COR-L47 (cell line): Measurements from ENCODE around the gene WDR83.
"Not testable (repeated sequence)": the region's sequence is repeated elsewhere in the genome, so short reads cannot be mapped to it uniquely, and the experiment has no call there.

Experiments
- DNase-seq: peaks from one replicate; lab custom pipeline; 2025; lab: John Stamatoyannopoulos, UW

Gene WDR83

GRCh38 chr19:12685831-12686230 lies 19.2 kb downstream of the WDR83 start:
- DNase-seq = no peak

DNA sequence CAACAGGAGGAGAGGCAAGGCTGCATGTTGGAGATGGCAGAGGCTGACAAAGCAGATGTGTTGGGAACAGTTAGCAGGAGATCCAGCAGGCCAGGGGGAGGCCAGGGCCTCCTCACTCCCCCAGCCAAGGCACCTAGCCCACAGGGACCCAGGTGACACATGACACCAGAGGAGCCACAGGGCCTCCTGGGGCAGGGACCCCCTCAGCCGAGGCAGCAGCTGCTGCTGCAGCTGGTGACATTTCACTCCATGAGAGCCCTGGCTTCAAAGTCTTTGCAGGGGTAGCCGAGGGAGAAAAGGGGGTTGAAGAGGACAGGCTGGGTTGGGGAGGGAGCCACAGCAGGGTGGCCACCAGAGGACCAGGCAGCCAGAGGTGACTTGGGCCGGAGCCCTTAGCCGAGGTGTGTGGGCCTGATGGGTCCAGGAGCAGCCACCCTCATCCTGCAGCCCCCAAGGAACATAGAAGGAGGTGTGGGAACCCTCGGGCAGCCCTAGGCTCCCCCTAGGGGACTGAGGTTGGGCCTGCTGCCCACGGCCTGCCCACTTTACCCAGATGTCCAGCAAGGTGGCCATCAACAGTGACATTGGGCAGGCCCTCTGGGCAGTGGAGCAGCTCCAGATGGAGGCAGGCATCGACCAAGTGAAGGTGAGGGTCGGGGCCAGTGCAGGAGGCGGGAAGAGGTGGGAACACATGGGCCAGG lies 21.0 kb downstream of the WDR83 start, which contains the start of gene GNG14:
Gene GNG14, plus strand, starts transcription at position 503 of the 701 bp plus-strand sequence. Its CDS starts 51 bp downstream, at position 554.
- no peak for DNase-seq

GRCh38 chr19:12689012-12689411 lies 22.4 kb downstream of the WDR83 start:
- DNase-seq = no peak

DNA sequence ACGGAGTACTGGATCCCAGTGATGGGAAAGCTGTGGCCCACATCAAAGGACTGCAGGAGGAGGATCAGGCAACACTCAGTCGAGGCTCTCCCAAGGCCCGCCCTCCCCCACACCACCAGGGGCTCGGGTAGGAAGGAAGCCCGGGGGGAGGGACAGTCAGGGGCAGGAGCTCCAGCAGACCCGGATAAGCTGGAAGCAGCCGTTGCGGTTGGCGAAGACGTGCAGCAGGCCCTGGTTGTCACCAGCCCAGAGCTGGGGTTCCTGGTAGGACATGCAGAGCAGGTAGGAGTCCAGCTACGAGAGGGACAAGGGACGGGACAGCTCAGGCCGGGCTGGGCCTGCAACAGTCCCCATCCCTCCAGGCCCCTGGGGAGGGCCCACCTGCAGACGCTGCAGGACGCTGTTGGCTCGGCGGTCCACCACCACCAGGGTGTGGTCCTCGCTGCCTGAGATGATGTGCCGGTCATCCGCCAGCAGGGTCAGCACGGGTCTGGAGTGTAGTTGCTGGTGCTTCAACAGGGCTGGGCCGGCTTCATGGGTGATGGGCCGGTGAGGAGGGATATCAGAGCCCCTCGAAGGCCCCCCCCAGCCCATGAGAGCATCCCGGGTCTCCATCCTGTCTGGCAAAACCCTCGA lies 23.1 kb downstream of the WDR83 start:
- no peak for DNase-seq

DNA sequence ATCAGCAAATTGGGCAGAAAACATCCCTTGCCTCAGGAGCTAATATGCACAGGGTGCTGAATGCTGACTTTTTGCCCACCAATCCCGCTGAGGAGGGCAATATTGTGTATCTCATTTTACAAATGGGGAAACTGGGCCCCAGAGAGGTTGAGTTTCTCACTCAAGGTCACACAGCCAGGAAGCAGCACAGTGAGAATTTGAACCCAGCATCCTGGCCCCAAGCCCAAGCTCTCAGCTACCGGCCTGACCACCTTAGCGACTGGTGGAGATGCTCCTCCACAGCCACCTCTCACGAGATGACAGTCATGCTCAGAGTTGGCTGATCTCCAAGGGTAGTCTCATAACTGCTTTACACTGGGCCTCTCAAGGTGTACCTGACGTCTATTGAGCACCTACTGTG lies 26.4 kb downstream of the WDR83 start:
- no peak for DNase-seq

GRCh38 chr19:12694641-12695040 lies 28.0 kb downstream of the WDR83 start:
- no peak for DNase-seq

GRCh38 chr19:12695096-12695495 lies 28.5 kb downstream of the WDR83 start:
- no peak for DNase-seq

DNA sequence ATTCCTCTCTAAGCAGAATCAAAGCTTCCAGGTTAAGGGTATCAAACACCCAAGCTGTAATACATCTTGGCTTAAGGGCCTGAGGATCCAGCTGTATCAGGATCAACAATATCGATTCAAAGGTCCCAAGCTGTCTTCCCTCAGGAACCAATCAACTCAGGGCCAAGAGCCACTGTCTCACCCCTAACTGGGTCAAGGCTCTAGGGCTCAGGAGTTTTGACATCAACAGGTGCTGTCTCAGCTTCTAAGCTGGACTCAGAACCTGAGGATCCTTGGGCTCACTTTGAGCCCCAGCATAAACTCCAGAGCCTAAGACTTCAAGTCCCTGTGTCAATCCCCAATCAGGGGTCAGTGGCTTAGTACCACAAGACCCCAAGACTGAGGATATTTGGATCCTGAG lies 28.9 kb downstream of the WDR83 start:
- no peak for DNase-seq

DNA sequence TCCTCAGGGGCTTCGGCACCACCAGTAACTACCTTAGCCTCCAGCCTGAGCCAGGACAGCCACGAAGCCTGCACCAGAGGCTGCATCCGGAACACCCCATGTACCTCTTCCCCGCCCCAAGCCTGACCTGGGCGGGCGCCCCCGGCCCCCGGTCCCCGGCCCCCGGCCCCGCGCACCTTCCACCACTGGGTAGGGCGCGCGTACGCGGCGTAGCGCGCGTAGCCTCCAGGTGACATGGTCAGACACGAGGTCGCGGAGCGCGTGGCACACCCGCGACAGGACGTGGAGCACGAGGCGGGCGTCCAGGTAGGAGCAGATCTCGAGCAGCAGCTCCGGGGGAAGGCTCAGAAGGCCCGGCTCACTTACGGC lies 29.4 kb downstream of the WDR83 start:
- no peak for DNase-seq

DNA sequence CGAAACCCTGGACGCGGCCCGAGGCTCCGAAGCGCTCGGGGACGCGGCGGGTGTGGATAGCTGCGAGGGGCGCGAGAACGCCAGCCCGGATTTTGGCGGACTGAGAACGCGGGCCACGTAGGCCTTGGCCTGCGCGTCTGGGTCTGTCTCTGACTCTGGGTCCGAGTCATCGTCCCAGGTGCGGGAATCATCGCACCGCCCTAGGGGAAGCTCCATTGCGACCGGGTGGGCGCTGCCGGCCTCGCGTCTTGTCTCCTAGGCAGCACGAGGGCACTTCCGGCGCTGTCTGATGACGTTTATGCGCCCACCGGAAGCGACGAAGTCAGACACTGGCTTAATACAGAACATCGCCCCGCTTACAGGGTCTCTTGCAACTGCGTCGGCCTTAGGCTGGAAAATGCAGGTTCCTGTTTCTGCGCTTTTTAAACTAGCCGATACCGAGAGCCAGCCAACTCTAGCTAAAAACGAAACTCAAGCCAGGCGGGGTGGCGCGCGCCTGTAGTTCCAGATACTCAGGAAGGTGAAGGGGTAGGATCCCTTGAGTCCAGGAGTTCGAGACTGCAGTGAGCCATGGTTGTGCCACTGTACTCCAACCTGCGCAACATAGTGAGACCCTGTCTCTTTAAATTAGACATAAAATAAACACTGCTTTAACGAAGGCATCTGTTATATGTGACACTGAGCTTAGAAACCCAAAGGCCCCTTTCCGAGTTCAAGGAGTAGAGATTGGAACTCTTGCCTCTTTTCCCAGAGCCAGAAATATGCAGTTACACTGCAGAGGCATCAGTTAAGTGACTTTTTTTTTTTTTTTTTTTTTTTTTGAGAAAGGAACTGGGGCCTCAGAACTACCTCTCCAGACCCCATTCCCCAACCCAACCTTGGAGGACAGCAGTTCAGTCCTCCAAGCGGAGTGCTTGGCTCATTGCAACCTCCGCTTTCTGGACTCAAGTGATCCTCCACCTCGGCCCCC lies 30.0 kb downstream of the WDR83 start, which contains the start of gene FBXW9:
Gene FBXW9, minus strand, starts transcription at position 266 of the 970 bp plus-strand sequence. Its CDS starts 50 bp downstream, at position 216.
- DNase-seq = peak; percentile 92

DNA sequence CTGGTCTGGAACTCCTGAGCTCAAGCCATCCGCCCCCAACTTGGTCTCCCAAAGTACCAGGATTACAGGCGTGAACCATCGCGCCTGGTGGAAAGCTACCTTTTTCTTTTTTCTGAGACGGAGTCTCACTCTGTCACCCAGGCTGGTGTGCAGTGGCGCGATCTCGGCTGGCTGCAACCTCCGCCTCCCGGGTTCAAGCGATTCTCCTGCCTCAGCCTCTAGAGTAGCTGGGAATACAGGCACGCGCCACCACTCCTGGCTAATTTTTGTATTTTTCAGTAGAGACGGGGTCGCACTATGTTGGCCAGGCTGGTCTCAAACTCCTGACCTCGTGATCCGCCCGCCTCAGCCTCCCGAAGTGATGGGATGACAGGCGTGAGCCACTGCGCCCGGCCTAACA lies 30.8 kb downstream of the WDR83 start:
- DNase-seq = not testable (repeated sequence)

- no peak for DNase-seq
Measured at GRCh38 chr19:12698138-12698537, 31.5 kb downstream of the WDR83 start.

DNA sequence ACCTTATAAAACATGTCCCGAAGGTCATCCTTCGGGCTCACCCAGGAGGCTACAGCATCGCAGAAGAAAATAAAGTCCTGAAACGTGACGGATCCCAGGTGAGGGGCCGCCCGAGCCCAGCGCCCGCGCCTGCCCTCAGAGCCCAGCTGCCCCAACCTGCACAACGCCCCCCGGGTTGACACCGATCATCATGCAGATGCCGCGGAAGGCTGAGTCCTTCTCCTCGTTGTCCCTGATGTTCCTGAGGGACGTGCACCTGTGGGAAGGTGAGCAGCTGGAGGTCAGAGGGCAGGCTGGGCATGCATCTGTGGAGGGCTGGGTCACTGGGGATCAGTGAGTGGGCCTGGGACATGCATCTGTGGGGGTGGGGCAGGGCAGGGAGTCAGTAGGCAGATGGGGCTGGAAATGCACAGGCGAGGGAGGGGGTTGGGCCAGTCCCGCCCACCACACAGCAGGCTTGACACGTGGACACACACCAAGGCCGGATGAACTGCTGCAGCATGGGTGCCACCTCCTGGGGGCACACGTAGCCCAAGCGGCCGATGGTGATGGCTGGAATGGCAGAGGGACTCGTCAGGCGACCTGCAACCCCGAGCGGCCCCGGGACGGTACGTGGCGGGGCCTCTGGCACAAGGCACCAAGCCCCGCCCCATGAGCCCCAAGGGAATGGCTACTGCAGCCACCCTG lies 35.1 kb downstream of the WDR83 start:
- DNase-seq = no peak

DNA sequence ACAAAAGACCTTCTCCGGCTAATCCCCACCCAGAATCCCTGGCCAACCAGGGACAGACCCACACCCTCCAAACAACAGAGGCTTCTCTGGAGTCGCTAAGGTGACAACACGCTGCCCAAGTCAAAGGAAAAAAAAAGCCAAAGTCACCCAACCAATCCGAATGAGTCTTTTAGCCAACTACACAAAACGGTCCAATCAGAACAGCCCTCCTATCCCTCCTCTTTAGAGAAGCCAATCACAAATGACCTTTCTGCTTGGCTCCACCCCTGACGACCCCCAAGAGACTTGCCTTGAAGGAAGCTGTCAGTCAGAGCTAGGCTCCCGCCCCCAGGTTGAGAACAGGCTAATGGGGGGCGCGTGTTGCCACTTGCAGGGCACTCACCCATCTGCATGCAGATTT lies 36.4 kb downstream of the WDR83 start:
- DNase-seq = no peak

DNA sequence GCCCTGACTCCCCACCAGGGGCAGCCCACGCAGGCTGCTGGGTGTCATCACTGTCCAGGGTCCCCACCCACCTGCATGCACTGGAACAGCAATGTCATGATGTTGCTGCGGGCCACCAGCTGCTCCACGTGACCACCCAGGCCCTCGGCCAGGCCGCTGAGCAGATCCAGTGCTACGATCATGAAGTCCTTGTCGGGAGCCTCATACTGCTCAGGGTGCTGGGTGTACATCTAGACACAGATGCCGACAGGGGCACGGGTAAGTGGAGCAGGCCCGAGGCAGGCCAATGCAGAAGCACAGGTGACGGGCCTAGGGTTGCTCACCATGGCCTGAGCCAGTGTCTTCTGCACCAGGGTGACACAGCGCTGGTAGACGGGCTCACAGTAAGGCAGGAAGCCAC lies 38.6 kb downstream of the WDR83 start:
- no peak for DNase-seq

- DNase-seq = no peak
Measured at GRCh38 chr19:12705654-12706331, 39.2 kb downstream of the WDR83 start.

GRCh38 chr19:12706332-12706718 lies 39.7 kb downstream of the WDR83 start:
- no peak for DNase-seq

- DNase-seq = no peak
Measured at GRCh38 chr19:12708641-12709040, 42.0 kb downstream of the WDR83 start.

DNA sequence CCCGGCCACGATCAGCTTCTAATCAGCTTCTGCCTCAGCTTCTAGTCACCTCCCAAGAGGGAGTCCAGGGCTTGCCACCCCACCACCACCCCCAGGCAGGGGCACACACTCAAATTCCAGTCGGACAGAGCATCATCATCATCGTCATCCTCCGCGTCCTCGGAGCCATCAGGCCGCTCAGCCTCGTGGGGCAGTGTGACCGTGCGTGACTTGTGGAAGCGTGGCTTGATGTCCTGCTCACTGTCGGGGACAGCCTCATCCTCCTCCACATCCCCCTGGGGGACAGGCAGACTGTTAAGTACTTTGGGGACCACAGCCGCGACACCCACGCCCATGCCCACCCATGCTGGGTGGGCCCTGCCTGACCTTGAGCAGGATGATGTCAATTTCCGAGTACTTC lies 44.6 kb downstream of the WDR83 start:
- DNase-seq = no peak

DNA sequence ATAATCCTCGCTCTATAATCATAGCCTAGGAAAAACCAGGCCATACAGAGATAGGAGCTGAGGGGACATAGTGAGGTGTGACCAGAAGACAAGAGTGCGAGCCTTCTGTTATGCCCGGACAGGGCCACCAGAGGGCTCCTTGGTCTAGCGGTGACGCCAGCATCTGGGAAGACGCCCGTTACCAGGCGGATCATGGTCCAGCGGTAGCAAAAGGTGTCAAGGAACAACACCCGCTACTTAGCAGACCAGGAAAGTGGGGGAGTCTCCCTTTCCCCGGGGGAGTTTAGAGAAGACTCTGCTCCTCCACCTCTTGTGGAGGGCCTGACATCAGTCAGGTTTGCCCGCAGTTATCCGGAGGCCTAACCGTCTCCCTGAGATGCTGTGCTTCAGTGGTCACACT lies 45.5 kb downstream of the WDR83 start:
- DNase-seq = not testable (repeated sequence)

- DNase-seq = not testable (repeated sequence)
Measured at GRCh38 chr19:12713304-12713703, 46.7 kb downstream of the WDR83 start.
